Activated CD4-positive, alpha-beta T cell treated with anti-CD3 and anti-CD28 coated beads for 4 hours (primary cell): Measurements from ENCODE around the gene CDC42EP3.

Experiments used
- DNase-seq, 2 donors: peaks; one replicate each; pipeline ENCODE4 v3.0.0-alpha.2; 2020

CDC42EP3 gene, protein sequence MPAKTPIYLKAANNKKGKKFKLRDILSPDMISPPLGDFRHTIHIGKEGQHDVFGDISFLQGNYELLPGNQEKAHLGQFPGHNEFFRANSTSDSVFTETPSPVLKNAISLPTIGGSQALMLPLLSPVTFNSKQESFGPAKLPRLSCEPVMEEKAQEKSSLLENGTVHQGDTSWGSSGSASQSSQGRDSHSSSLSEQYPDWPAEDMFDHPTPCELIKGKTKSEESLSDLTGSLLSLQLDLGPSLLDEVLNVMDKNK

DNA sequence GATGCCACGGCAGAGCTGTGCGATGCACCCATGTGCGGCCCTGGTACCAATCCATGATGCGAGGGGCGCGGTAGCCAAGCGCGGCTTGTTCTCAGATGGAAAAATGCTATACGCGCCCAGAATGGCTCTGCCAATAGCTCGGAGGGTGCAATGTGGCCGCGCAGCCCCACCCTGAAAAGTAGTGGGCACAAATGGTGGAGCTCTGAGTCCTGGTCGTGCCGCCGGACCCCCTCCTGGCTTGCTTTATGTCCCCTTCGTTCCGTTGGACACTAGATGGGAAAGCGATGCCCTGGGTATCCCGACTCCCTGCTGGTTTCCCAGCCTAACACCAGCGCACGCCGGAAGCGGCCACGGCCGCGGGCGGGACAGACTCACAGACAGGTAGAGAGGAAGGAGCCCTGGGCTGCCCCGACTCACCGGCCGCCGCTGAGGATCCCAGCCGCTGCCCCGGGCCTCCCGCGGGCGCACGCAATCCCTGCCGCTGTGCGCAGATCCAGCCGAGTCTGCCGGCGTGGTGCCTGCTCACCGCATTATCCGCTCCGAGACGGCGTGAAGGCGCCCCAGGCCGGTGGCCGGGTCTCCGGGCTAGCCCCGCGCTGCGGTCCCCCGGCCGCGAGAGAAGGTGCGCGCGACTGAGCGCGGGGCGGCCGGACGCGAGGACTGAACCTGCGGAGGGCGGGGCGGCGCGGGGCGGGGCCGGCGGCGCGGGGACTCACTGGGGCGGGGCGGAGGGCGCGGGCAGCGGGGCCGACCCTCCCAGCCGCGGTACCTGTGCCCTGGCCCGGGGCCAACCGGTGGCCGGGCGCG is at the start of gene CDC42EP3:
CDC42EP3 (minus strand) TSS at position 634 of the 807 bp plus-strand sequence. CDS start 25,055 bp downstream, outside the sequence.
- peak; percentile 66 to 71 for DNase-seq

- no peak for DNase-seq
Measured at GRCh38 chr2:37721201-37721560, 49.7 kb upstream of the CDC42EP3 start.

- DNase-seq = no peak
Measured at GRCh38 chr2:37720533-37721200, 49.2 kb upstream of the CDC42EP3 start.

DNA sequence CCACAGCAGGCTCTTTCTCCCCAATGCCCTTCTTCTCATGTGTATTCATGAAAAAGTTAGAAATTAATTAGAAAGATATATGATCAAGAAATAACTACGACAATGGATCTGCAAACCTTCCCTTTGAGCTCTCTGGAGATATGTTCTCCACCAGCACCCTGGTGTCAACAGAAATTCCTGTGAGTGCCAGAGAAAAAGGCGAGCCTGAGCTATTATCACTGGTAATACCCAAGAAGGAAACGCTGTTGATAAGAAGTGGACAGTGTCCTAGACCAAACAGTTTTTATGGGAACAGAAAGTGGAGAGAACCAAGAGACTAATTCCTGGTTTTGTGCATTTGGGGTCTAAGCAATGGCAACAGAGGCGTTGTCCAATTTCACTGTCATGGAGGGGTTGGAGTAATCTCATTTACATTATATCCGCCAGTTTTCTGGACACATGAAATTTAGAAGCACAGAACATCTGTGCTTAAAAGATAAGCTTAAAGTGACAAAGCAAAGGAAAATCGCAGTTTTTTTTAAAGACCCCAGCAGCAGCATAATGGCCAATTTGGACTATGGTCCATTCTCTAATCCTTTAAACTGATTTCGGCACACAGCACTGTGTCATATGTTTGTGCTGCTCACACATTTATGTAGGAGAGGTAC is 47.2 kb upstream of the CDC42EP3 start:
- no peak for DNase-seq

- DNase-seq = peak in 1 of 2 donors; percentile 3
Measured at GRCh38 chr2:37713258-37713700, 41.8 kb upstream of the CDC42EP3 start.

DNA sequence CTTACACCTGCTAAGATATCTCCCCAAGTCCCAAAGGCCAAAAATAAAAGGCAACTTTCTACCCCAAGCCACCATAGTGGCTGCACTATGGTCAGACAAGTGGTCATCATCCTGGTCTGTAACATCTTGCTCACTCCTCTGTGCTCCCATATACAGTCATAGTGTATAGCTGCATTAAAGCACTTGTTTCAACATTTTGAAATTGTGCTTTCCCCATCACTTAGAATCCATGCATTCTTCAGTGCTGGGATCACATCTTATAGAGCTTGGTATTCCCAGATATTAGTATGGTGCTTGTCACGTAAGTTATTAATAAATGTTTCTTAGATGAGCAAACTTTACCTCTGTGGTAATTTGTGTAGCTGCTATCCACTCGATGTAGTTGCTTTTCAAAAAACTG is 40.4 kb upstream of the CDC42EP3 start:
- no peak for DNase-seq

- peak in 1 of 2 donors; percentile 2 for DNase-seq
Measured at GRCh38 chr2:37711308-37711731, 39.9 kb upstream of the CDC42EP3 start.

DNA sequence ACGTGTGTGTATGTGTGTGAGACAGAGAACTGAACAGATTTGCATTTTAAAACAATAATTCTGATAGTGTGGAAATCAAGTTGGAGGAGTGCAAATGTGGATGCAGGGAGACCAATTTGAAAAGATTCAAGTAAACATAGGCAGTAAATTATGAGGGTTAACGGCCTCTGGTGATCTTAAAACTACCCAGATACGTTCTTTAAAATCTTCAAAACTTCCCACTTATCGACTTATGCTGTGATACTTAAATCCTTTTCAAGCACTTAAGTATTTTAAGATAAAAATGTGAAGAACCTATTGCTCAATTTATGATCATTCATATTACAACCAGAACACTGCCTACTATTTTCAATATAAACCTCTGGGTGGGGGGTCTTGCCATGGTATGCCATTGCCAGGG is 37.7 kb upstream of the CDC42EP3 start:
- DNase-seq = no peak

DNA sequence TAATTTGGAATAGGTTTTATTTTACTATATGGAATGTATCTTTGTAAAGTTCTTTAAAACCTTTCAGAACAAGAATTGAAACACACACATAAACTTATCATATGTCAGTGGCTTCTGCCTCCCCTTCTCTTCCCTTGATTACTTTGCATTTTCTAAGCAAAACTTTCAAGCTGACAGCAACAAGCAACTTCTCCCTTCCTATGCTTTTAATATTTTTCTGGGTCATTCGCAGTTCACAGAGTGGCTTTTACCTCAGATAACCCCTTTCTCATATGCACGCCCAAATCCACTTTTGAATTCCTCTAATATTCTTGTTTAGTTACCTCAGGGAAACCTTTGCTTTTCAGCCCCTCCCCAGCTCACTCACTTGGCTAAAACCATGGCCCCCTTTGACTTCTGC is 36.7 kb upstream of the CDC42EP3 start:
- no peak for DNase-seq

DNA sequence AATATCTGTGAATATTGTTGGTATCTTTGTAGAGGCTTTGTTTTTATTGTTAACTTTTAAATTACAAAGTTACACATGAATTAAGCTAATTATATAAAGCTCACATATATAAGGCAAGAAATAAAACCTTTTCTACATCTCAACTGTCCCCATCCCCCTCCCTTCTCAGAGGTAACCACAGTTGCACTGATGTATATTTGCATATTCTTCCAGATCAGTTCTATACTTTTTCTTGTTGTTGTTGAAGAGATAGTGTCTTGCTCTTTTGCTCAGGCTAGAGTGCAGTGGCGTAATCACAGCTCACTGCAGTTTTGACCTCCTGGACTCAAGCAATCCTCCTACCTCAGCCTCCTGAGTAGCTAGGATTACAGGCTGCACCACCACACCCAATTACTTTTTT is 36.0 kb upstream of the CDC42EP3 start:
- no peak for DNase-seq

DNA sequence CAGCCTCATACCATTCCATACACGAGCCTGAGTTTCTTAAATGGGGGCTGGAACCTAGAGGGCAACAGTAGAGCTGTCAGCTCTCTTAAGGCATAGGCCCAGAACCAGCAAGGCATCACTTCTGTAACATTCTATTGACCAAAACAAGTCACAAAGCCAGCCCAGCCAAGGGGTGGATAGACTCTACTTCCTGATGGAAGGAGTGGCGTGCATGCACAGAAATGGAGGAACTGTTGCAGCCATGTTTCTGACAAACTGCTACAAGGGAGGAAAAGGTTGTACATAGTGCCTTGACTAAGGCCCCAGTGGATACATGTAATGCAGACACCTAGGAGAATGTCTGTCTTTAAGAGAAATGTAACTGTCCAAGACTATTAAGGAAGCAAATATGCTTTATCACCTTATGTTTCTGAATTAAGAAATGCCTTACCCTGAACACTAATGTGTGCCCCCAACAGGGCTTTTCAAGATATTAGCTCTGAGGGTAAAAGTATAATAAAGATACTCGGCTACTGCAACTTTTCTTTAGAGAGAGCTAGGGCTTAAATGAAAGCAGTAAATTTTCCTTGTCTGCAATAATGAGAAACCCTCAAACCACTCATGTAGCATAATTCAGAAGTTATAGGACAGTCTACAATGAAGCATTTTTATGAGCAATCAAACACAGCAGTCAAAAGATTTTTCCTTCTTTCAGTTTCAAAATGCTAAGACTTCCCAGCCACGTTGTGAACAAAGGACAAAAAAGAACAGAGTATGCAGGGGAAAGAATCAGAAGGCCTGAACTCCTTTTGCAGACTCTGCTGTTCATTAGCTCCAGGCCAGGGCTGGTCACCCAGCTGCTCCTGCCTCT is 35.1 kb upstream of the CDC42EP3 start:
- DNase-seq = no peak

DNA sequence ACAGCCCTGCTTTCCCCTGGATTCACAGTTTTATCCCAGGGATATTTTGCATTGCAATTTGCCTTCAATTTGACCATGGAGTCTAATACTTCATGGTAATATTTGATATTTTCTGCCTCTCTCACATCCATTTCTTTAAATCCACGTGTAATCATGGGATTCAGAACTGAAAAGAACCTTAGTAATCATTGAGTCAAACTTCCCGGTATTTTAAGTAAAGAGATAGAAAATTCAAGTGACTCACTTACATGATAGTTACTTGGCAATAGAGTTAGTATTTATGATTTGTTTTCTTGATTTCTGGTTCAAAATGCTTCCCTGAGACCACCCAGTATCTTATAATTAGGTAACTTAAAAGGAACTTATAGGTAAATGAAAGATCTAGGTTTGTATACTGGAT is 33.7 kb upstream of the CDC42EP3 start:
- no peak for DNase-seq

- DNase-seq = no peak
Measured at GRCh38 chr2:37698931-37699481, 27.6 kb upstream of the CDC42EP3 start.

DNA sequence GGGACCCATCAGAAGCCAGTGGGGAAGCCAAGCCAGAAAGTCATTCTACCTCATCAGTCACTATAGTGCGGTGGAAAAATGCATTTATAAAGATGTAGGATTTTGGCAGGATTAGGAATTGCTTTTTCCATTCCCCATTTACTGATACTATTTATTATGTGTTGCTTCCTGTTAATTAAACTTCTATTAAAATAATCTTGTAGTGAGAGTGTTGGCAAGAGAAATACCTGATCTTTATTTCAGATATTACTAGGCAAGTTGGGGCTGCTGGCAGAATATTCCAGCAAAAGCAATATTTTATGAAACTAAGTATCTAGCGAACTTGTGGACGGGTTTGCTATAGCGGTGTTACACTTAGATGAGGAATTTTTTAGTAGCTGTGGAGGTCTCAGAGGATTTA is 23.9 kb upstream of the CDC42EP3 start:
- no peak for DNase-seq

DNA sequence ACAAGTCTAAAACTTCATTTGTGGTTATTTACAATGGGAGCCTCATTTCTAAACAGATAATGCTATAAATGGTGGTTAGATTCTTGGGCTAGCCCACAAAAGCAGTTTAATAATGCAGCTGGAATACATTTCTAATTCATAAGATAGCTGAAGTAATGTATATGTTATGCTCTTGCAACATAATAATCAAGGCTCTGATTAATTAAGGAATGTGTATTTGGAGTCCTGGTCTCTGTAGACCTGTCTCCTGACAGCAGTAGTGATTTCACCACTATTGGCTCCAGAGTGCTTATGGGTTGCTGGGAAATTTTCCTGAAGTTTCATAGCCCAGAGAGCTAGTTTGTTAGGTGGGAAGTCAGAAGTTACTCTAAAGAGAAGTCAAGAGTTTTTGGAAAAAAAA is 21.3 kb upstream of the CDC42EP3 start:
- no peak for DNase-seq

GRCh38 chr2:37689751-37690150 is 18.3 kb upstream of the CDC42EP3 start:
- no peak for DNase-seq

GRCh38 chr2:37688771-37689468 is 17.5 kb upstream of the CDC42EP3 start:
- no peak for DNase-seq

DNA sequence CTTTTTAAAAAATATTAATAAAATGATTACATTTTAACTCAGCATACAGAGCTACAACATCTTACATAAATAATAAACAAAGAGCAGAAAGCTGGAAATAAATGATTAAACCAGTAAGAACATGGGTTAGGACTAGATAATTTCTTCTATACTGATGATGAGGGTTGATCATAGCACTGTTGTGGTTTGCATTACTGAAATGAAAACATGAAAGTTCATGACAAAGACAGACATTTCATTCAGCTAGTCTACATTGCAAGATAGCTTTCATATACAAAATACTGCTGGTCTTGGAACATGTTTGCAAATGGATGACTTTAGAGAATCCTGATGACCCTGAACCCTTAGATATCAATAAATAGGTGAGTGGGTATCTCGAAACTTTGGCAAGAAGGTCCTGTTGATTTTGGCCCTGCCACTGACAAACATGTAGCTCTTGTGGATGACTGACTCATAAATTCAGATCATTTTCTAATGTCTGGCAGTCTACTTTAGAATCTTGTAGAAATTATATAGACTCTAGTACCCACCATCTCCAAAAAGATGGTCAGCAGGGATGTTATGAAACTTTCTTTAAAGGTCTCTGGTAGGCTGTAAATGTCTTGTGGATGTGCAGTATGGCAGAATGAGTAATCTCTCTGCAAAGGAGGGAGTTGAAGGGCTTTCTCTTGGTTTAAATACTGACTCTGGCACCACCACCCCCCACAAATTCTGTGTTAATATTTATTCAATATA is 15.5 kb upstream of the CDC42EP3 start:
- no peak for DNase-seq

- no peak for DNase-seq
Measured at GRCh38 chr2:37684809-37685208, 13.4 kb upstream of the CDC42EP3 start.
